GM19397 (cell line): ENCODE results near the gene C15orf39.
"Not testable (repeated sequence)": the region's sequence is repeated elsewhere in the genome, so short reads cannot be mapped to it uniquely, and the experiment has no call there.

Source experiments
- ATAC-seq: cut with Tn5 transposase; IDR thresholded peaks from one replicate; pipeline ENCODE4 v1.9.1; 2021; ENCODE audit warnings: mild to moderate bottlenecking, moderate library complexity; ENCODE audit not compliant: unreplicated experiment

C15orf39 gene

DNA sequence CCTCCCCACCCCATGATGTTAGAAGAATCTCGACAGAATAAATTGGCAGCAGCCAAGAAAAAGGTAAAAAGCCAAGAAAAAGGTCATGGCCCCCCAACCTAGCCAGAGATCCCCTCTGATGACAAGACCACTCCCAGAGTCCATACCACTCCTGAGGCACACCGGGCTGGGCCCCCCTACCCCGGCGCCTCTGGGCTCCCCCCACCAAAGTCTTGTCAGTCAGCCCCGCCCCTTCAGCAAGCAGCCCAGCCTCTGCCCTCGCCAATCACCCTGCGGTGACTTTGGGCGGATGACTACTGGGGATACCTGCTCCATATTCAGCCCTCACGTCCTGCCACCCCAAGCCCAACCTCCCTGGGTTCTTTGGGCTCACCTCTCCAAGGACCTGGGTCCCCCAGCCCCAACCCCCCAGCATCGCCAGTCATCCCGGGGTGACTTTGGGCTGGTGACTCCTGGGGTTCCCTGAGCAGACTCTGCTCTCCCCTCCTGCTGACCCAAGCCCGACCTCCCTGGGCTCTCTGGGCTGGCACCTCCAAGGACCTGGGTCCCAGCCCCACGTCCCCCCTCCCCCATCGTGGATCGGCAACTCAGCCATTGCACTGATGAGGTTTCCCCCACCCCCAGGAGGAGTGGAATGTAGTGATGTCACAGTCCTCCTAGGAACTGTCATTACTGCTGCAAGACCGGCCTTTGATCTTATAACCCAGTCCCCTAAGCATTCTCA, 57.1 kb downstream of the C15orf39 start:
- not testable (repeated sequence) for ATAC-seq

DNA sequence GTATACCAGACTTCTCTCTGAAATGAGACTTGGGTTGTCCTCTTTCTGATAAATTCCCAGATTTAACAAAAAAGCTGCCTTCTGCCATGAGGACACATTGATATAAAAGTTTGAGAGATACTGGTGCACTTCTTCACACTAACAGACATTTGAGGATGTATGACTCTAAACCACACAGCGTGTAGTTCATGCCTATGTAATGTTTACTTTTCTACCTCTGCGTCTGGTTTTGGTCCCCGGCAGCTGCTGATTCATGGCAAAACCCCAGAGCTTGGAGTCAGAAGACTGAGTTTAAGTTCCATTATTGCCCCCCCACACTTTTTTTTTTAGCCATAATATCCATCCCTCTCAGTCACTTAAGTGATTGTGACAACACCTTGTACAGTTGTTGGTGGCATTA, 58.2 kb downstream of the C15orf39 start:
- not testable (repeated sequence) for ATAC-seq
